Measurements from ENCODE around the gene C22orf31.

The C22orf31 gene

DNA sequence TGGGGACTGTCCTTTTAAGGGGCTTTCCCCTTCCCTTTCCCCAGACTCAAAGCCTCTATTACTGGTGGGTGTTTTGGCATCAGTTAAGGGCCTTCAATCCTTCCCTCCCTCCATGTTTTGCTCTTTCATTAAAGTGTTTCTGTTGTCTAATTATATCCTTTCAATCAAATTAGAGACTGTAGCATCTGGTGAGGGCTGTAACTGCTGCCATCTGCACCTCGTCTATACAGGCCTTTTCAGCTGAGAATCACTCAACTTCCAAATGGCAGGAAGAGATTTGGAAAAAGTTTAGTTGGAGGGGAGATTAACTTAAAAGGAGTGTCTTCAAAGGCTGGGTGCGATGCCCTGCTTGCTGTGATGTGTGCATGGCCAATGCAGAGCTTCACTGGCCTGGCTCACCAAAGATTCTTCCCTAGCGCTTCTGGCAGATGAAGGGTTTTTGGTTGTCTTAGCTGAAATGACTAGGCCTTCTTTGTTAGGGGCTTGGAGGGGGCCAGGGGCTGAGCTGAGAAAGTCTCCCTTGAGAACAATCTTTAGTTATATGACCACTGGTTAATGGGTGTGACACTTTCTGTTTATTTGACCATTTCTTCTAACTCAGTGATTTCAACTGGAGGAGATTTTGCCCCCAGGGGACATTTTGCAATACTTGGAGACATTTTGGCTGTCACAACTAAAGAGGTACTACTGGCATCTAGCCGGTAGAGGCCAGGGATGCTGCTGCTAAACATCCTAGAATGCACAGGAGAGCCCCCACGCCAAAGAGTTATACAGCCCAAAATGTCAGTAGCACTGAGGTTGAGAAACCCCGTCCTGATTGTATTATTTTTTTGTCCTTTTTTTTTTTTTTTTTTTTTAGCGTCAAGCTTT, 18.7 kb upstream of the C22orf31 start:
- DNase-seq, result no peak

DNA sequence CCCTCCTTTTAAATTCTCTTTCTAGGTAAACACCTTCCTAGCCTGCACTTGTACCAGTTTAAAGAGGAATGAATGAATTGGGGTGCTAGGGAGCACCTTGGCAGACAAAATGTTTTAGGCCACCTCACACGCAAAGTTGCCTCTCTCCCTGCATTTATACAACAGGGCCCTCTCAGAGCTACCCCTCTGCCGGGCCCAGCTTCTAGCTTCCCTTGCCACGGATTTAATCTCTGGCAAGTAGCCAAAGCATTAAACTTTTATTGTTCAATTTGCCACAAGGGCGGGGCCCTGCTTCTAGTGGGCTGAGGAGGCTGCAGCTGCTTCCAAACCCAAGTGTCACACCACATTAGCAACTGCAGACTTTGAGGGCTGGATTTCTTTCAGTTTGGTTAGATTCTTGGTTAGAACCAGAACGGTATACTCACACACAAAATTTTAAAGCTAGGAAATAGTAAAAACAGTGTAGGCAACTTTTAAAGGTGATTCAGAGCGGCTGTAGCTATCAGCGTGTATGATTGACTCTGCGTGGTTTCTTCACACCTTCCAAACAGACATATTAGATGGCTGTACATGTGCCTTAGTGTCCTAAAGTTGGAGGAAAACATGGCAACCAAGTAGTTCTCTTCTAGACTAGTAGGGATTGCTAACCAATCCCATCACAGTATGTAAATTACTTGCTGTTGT, 17.7 kb upstream of the C22orf31 start:
- no peak for DNase-seq

DNA sequence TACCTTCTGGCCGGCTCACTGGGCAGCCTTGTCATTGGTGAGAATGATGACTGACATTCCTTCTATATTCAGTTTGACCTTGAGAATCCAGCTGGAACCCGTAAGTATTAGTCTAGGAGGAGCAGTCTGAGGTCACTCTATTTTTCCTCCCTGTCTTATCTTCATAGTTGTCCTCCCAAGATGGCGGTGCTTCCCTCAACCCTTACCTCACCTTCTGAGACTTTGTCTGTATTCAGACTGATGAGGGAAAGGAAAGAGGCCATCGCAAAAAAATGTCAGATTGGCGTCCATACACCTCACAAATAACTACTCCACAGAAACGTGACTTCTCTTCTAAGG, 17.2 kb upstream of the C22orf31 start:
- DNase-seq, result no peak

GRCh38 chr22:29078036-29078868, 16.6 kb upstream of the C22orf31 start:
- no peak for DNase-seq

GRCh38 chr22:29074276-29074772, 12.7 kb upstream of the C22orf31 start:
- no peak for DNase-seq

DNA sequence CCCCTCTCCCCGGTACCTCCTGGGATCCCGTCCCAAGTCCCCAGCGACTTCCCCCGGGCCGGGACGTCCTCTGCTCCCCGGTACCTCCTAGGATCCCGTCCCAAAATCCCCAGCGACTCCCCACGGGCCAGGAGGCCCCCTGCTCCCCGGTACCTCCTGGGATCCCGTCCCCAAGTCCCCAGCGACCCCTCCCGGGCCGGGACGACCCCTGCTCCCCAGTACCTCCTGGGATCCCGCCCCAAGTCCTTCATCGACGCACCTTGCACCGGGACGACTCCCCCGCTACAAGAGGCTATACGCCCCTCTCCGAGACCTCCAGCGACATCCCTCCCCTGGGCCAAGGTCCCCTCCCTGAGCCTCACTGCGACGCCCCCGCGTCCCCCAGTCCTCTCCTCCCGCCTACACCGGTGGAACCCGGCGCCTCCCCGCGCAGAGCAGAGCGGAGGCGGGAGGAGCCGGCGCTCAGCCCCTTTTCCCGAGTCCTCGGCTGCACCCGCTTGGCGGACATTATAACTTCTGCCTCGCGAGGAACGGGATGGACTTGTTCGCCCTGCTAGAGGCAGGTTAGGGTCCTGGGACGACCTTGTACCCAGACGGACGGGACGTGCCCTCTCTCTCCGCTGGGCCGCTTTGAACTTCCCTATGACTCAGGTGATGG, 12.1 kb upstream of the C22orf31 start:
- DNase-seq, result no peak

DNA sequence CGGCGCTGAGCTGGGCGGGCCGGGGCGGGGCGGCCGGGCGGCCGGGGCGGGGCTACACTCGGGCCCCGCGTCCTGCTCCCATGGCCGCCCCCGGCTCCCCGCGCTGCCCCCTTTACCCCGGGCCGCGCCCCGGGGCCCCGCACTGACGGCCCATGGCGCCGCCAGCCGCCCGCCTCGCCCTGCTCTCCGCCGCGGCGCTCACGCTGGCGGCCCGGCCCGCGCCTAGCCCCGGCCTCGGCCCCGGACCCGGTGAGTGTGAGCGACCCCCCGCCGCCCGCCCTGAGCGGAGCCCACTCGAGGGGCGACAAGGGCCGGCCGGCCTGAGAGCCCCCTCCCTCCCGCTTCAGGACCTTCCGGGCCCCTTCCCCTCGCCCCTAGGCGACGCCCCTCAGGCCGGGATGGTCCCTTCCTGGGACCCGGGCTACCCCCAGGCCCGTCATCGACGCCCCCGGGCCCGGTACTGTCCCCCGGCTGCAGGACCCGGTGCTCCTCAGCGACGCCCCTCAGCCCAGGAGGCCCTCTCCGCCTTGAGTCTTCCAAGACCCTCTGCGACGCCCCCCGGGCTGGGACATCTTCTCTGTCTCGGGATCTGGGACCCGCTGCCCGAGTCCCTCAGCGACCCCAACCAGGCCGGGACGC, 11.5 kb upstream of the C22orf31 start, which contains the start of gene KREMEN1:
KREMEN1 (plus strand) TSS at position 57 of the 639 bp plus-strand sequence; CDS start at position 153, 96 bp downstream.
- no peak for DNase-seq

- DNase-seq, result no peak
Observed at GRCh38 chr22:29072193-29072978, 10.8 kb upstream of the C22orf31 start.

DNA sequence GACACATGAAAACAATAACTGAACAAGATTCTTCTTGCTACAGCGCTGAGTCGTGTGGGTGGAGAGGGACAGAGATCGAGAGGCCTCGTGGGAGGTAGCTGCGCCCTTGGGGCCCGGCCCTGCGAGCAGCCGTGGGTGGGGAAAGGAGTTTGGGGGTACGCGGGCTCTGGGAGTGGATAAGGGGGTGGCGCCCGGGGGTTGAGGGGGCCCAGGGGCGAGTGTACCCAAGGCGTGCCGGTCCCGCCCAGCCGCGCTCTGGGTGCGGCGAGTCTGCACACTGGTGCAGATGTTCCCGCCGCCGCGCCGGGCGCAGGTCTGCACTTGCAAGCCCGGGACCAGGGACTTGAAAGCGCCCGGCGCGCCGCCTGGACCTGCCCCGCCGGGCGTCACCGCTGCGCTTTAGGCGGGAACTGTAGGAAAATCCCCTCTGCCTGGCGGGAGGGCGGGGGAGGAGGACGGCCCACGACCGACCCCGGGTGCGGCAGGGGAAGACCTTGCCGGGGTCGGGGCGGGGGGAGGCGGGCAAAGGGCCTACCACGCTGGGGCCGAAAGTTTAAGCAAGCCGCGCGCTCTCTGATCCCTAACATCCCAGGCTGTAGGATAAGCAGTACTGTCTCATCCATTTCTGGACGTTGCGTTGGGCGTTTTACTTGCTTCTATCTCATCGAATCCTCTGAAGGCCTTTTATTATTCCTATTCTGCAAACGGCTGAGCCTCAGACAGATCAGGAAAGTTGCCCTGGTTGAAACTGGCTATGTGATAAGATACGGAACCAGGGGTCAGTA, 9.8 kb upstream of the C22orf31 start:
- DNase-seq, result no peak

- no peak for DNase-seq
Observed at GRCh38 chr22:29070490-29070889, 8.9 kb upstream of the C22orf31 start.

- DNase-seq, result no peak
Observed at GRCh38 chr22:29069463-29069862, 7.8 kb upstream of the C22orf31 start.

- no peak for DNase-seq
Observed at GRCh38 chr22:29065468-29066190, 4.0 kb upstream of the C22orf31 start.

GRCh38 chr22:29062286-29062821, 723 bp upstream of the C22orf31 start:
- DNase-seq, result no peak

GRCh38 chr22:29060931-29061330, 700 bp downstream of the C22orf31 start:
- DNase-seq, result no peak

DNA sequence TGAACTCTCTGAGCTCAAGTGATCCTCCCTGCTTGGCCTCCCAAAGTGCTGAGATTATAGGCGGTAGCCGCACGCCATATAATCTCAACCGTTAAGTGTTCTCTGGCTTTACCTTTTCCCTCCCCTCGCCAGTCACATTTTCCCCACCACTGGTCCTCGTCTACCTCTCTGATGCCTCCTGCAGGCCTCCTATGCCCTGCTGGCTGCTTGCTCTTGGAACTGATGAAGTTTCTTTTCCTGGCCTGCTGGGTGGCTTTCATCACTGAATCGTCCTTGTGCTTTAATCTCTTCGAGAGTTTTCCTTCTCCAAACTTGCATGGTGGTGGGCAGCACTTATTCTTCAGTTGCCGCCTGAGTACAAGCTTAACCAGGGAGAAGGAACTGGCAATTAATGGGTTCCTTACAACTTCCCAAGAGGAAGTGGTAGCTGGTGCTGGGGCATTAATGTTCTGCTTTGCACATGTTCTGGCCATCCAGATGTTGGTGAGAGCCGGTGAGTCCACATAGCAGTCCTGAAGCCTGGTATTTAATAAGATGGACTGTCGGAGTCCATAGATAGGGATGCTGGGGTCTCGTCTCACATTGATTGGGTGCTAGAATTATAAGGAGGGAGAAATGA, 1.3 kb downstream of the C22orf31 start:
- no peak for DNase-seq

- DNase-seq, result no peak
Observed at GRCh38 chr22:29056472-29056871, 5.2 kb downstream of the C22orf31 start.

- DNase-seq, result no peak
Observed at GRCh38 chr22:29055192-29055830, 6.3 kb downstream of the C22orf31 start.

DNA sequence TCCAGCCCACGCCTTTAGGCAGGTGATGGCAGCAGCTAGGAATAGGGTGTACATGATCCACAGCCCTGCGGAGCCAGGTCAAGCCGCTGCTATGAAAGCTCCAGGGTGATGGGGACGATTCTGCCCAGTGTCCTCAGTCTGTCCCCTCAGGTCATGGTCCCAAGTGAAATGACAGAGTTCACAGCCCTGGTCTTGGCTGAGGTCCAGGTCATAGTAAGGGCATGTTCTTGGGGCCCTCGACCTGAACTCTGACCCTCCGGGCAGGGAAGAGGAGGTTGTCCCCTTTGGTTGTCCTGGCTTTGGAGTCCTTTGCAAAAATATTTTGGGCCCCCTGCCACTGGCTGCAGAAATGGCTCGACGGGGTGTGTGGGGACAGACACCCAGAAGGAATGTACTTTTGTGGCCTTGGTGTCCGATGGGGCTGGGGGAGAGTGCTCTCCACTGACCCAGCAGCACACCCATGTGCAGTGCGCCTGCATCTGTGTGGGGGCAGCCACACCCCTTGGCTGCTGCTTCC, 7.3 kb downstream of the C22orf31 start:
- no peak for DNase-seq

All from GF-D8 (cell line).